ENCODE results near the gene CNTRL.
"Not testable (repeated sequence)": the region's sequence is repeated elsewhere in the genome, so short reads cannot be mapped to it uniquely, and the experiment has no call there.

The CNTRL gene
- 305 to 435 reads per million in 2 donors for total RNA-seq

GRCh38 chr9:121074370-121075250, at the start of gene CNTRL:
Gene CNTRL, plus strand, starts transcription at chr9:121074955. Its CDS starts 13,372 bp downstream, at chr9:121088327.
- peak; percentile 75 for DNase-seq

- DNase-seq = no peak
These were observed 48.5 kb upstream of the CNTRL start for GRCh38 chr9:121026260-121026691.

GRCh38 chr9:121026768-121027167, 48.0 kb upstream of the CNTRL start:
- no peak for DNase-seq

- DNase-seq = not testable (repeated sequence)
These were observed 46.5 kb upstream of the CNTRL start for GRCh38 chr9:121028285-121028684.

- DNase-seq = no peak
These were observed 45.3 kb upstream of the CNTRL start for GRCh38 chr9:121029469-121029868.

GRCh38 chr9:121034529-121034928, 40.2 kb upstream of the CNTRL start:
- DNase-seq = no peak

GRCh38 chr9:121035717-121036116, 39.0 kb upstream of the CNTRL start:
- not testable (repeated sequence) for DNase-seq

- no peak for DNase-seq
These were observed 36.4 kb upstream of the CNTRL start for GRCh38 chr9:121038362-121038761.

- DNase-seq = no peak
These were observed 36.0 kb upstream of the CNTRL start for GRCh38 chr9:121038804-121039203.

GRCh38 chr9:121048175-121048574, 26.6 kb upstream of the CNTRL start:
- no peak for DNase-seq

- no peak for DNase-seq
These were observed 26.1 kb upstream of the CNTRL start for GRCh38 chr9:121048618-121049017.

GRCh38 chr9:121050128-121050988, 24.4 kb upstream of the CNTRL start, which contains the start of gene C5:
Gene C5, minus strand, starts transcription at chr9:121050275. Its CDS starts 29 bp downstream, at chr9:121050246.
- no peak for DNase-seq

GRCh38 chr9:121053544-121053943, 21.2 kb upstream of the CNTRL start:
- no peak for DNase-seq

GRCh38 chr9:121055642-121056143, 19.1 kb upstream of the CNTRL start:
- no peak for DNase-seq

GRCh38 chr9:121057821-121058220, 16.9 kb upstream of the CNTRL start:
- no peak for DNase-seq

GRCh38 chr9:121059513-121059912, 15.2 kb upstream of the CNTRL start:
- DNase-seq = no peak

- no peak for DNase-seq
These were observed 14.6 kb upstream of the CNTRL start for GRCh38 chr9:121059998-121060636.

GRCh38 chr9:121066850-121067249, 7.9 kb upstream of the CNTRL start:
- no peak for DNase-seq

GRCh38 chr9:121067640-121068039, 7.1 kb upstream of the CNTRL start:
- no peak for DNase-seq

- no peak for DNase-seq
These were observed 5.4 kb upstream of the CNTRL start for GRCh38 chr9:121069396-121069795.

- DNase-seq = no peak
These were observed 3.4 kb upstream of the CNTRL start for GRCh38 chr9:121071370-121071755.

- DNase-seq = no peak
These were observed 2.9 kb upstream of the CNTRL start for GRCh38 chr9:121071756-121072421.

All from activated gamma-delta T cell (primary cell).